NOMO-1 treated with dmso at 0.1 percent for 144 hours (cell line): ENCODE data around the gene NEURL1B.
A peak's percentile ranks its signal among the peaks of the same experiment; 100 is the strongest.
"Not testable (repeated sequence)": the region's sequence is repeated elsewhere in the genome, so short reads cannot be mapped to it uniquely, and the experiment has no call there.

Experiments
- DNase-seq: peaks from one replicate; lab custom pipeline; 2025; ENCODE audit not compliant: unreplicated experiment; lab: John Stamatoyannopoulos, UW

NEURL1B gene, protein sequence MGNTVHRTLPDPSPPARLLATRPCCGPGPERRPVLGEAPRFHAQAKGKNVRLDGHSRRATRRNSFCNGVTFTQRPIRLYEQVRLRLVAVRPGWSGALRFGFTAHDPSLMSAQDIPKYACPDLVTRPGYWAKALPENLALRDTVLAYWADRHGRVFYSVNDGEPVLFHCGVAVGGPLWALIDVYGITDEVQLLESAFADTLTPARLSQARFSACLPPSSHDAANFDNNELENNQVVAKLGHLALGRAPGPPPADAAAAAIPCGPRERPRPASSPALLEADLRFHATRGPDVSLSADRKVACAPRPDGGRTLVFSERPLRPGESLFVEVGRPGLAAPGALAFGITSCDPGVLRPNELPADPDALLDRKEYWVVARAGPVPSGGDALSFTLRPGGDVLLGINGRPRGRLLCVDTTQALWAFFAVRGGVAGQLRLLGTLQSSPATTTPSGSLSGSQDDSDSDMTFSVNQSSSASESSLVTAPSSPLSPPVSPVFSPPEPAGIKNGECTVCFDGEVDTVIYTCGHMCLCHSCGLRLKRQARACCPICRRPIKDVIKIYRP

GRCh38 chr5:172640822-172641358, at the start of gene NEURL1B:
TSS of gene NEURL1B (plus strand) at chr5:172641263. CDS start at chr5:172641407, 144 bp downstream.
- peak; percentile 27 for DNase-seq

DNA sequence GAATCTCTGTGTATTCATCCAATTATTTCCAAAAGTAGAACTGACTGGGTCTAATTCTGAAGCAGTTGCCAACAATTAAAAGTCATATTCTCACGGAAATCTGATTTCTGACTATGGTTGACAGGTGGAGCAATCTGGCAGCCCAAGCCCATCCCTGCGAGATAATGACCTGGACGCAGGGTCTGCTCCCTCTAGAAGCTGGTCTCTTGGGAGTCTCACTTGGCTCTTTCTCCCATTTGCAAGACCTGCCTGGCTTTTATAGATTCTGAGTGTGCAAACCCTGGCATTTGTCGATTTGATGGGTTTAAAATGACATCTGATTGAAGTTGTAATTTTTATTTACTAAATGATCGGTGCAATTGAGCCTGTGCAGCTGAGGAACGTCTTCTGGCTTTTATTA, 49.4 kb upstream of the NEURL1B start:
- no peak for DNase-seq

- DNase-seq = no peak
Observed at GRCh38 chr5:172592881-172593280, 48.2 kb upstream of the NEURL1B start.

- DNase-seq = no peak
Observed at GRCh38 chr5:172593306-172593705, 47.8 kb upstream of the NEURL1B start.

GRCh38 chr5:172593721-172594235, 47.3 kb upstream of the NEURL1B start:
- no peak for DNase-seq

DNA sequence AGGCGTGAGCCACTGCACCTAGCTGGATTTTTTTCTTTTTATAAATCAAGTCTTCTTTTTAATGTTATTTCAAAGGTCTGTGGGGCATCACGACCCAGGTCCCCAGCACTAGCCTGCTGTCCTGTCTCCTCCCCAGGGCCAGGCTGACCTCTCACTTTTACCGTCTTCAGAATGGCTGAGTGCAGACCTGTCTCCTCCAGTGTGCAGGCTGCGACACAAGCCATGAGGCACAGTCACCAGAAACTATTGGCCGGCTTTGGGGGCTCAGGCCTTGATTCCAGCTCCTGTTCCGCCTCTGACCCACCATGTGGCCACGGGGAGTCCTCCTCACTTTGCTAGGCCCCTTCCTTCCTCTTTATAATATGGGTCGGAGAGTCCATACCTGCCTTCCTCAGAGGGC, 46.6 kb upstream of the NEURL1B start:
- DNase-seq = no peak

- no peak for DNase-seq
Observed at GRCh38 chr5:172594867-172595466, 46.1 kb upstream of the NEURL1B start.

DNA sequence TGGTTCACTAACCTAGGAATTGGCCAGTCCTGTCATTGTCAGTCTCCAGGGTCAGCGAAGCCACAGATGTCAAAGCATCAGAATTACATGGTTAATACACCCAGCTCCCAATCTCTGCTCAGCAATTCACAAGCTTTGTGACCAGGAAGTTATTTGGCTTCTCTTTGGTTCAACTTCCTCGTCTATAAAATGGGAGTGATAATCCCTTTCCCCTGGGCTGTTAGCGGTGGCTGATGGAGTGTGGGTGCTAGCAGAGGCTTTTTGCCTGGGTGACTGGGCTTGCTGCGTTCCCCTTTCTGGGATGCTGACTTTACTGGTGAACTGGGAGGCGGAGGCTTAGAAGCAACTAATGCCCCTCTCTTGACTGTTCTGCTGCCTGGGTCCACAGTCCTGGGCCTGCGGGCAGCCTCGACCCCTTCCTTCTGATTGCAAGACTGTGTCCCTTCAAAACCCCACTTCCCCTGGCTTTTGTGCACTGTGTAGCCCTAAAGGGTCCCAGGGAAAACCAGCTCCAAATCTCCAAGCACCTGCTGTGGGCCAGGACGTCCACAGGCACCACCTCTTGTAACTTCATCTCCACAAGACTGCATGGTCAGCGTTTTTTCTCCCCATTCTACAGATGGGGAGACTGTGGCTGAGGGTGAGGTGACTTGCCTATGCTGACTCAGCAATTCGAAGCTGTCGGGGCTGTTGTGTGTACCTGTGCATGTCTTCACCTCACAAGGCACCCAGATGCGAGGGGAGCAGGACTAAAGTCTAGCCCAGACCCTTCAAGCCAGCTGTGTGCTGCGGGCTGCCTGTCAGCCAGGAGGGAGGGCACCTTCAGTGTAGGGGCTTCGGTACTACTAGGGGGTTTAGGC, 45.2 kb upstream of the NEURL1B start:
- DNase-seq = no peak

GRCh38 chr5:172596638-172597231, 44.3 kb upstream of the NEURL1B start:
- DNase-seq = no peak

GRCh38 chr5:172597755-172598155, 43.3 kb upstream of the NEURL1B start:
- DNase-seq = no peak

- DNase-seq = no peak
Observed at GRCh38 chr5:172598251-172599203, 42.5 kb upstream of the NEURL1B start.

GRCh38 chr5:172599204-172599567, 41.9 kb upstream of the NEURL1B start:
- no peak for DNase-seq

DNA sequence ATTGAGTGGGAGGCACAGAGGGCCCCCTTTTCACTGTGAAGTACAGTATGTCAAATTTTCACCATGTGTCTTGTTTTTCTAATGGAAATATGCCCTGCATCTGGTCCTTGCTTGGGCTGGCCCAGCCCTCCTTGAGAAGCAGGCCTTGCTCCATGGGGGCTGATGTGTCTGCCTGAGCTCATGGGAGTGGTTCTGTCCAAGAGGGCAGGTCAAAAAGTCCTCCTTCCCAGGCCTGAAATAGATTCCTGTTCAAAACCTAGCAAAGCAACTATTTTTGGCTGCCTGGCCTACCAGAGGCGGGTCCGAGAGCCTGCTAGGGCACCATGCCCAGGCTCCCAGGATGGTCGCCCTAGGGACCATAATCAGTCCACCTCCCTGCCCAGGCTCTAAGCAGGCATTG, 40.5 kb upstream of the NEURL1B start:
- no peak for DNase-seq

- not testable (repeated sequence) for DNase-seq
Observed at GRCh38 chr5:172601576-172601975, 39.5 kb upstream of the NEURL1B start.

- no peak for DNase-seq
Observed at GRCh38 chr5:172602783-172603231, 38.3 kb upstream of the NEURL1B start.

DNA sequence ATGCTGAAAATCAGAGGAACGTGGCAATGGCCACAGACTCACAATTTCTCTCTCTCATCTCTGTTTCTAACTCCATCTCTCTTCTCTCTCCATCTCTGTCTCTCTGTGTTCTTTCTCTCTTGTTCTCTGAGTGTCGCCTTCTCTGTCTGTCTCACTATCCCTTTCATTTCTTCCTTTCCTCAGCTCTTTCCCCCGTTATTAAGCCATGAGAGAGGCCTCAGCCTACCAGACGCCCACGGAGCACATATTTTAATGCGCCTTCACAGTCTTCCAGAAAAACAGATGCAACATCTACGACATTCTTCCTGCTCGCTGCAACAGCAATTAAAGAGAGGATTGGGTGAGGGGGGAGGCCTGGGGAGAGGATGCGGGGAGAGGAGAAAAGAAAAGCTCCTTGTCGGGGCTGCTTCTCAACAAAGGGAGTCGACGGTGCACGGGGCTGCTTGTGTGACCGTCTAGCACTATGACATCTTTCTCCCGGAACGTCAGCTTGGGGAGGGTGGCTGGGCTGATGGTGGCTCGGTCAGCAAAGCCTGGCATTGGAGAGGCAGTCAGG, 37.7 kb upstream of the NEURL1B start:
- no peak for DNase-seq

- no peak for DNase-seq
Observed at GRCh38 chr5:172605466-172605865, 35.6 kb upstream of the NEURL1B start.

DNA sequence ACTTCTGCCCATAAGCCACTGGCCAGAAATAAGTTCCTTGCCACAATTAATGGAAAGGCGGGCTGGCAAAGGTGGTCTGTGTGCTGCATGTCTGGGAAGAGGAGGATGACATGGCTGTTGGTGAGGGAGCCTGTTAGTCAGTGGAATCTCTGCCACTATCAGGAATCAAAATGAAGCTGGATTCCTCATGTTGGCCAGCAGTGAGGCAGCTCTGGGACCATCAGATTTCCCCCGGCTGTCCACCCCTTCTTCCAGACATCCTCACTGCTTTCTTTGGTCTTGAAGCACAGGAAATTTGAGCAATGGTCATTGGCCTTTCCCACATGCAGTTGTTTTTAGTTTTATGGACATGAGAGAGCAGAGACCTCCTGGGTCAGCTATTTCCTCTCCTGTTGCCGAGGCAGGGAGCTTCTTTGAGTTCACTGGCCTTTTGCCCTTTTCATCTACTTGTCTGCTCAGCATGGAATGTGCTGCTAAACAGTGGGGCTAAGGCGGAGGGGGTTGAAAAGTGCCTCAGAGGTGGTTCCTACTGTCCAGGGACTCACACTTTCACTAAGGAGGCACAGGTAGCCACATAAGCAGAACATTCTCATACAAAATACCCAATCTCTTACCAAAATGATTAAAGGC, 34.8 kb upstream of the NEURL1B start:
- no peak for DNase-seq
